GM18505 (cell line): ENCODE data around the gene ABHD17C.

Source experiments
- ATAC-seq: cut with Tn5 transposase; IDR thresholded peaks from one replicate; pipeline ENCODE4 v1.9.1; 2021; ENCODE audit not compliant: unreplicated experiment
- POLR2A ChIP-seq: IDR thresholded peaks from 4 replicates; pipeline ENCODE4 v1.6.1; 2011; ENCODE audit warnings: borderline replicate concordance; ENCODE audit not compliant: insufficient read depth, insufficient read length; ENCODE audit errors: extremely low read depth

ABHD17C gene

DNA sequence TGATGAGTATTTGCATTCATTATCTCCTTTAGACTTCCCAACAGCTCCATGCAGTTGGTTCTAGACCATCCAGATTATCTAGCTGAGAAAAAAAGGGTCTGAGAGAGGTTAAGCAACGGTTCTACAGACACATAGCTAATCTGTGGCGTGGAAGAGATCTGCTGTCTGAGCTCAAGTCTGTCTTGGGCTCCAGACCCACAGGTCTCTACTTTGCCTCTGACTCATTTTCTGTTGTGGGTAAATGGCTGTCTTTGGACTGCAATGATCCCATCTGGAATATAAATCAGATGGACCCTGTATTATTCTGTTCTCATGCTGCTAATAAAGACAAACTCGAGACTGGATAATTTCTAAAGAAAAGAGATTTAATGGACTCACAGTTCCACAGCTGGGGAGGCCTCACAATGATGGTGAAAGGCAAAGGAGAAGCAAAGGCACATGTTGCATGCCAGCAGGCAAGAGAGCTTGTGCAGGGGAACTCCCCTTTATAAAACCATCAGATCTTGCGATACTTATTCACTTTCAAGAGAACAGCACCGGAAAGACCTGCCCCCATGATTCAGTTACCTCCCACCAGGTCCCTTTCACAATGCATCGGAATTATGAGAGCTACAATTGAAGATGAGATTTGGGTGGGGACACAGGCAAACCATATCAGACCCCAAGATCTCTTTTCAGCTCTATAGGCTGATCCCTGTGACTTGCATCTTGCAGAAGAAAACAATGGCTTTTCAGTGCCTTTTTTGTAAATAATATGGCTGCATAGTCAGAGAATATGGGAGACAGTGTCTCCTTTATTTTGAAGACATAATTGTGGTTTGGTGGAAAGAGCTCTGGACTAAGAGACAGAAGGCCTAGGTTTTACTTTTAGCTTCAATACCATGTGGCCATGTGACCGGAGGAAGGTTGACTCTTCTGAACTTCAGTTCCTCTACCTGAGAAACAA is 108.7 kb downstream of the ABHD17C start:
- no peak for ATAC-seq
- TF ChIP-seq POLR2A = no peak

DNA sequence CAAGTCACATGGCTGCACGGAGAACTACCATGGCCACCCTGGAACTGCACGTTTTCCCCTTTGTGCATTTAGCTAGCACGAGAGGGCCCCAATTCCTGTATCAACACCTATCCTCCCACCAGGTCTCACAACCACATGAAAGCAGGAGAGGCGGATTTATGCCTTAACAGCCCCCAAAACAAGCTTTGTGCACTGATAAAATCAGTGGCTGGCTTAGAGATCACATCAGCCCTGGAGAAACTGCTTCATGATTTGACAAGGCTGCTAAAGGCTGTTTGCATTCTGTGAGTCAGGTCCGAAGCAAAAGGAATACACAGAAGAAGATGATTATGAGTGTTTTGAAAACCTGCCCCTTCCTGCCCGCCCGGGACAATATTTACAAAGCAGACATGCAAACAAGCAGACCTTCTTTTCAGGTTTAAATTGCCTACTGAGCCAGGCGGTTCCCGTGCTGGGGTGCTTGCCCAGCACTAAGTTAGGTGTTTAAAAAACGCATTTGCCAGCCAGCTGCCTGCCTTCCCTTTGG is 109.9 kb downstream of the ABHD17C start:
- ATAC-seq = no peak

More for the DNA sequence above, 109.9 kb downstream of the ABHD17C start:
- no peak for TF ChIP-seq POLR2A
